ENCODE data around the gene C14orf132. TPM values are rescaled to one million over a fixed set of nuclear protein-coding genes. Genes with fewer than 3 reads are reported as not detected.

Gene C14orf132
- total and polyA plus RNA-seq, 8 donors = 4.6 to 22.8 (median 11.6) TPM

- Histone ChIP-seq H3K4me1 (peaks cover 9 to 37% (median 21%) of the 10 kb centered on the region in 4 donors), H3K27ac (peak overlapping the region; percentile 25 to 92 (median 80)), H3K4me3 (no peak overlapping the region), H3K36me3 (no peaks in the 10 kb centered on the region), H3K27me3 (no peaks in the 10 kb centered on the region), H3K9me3 (no peaks in the 10 kb centered on the region)
- 69 to 88% (median 80%) methylated on average over 16 of the region's 16 CpGs for WGBS, 5 donors
- intact Hi-C loops (cut with DNase I; ENCODE audit: low total_unique reads) = no loop called here
- peak in 1 of 2 donors; percentile 69 for DNase-seq
- TF ChIP-seq EP300 (IDR thresholded peaks at IDR 0.05) = no peak
- peak in 1 of 3 donors; percentile 41 for TF ChIP-seq POLR2AphosphoS5 (IDR thresholded peaks at IDR 0.05)
Measured at GRCh38 chr14:96105089-96105925, 66.1 kb downstream of the C14orf132 start.

DNA sequence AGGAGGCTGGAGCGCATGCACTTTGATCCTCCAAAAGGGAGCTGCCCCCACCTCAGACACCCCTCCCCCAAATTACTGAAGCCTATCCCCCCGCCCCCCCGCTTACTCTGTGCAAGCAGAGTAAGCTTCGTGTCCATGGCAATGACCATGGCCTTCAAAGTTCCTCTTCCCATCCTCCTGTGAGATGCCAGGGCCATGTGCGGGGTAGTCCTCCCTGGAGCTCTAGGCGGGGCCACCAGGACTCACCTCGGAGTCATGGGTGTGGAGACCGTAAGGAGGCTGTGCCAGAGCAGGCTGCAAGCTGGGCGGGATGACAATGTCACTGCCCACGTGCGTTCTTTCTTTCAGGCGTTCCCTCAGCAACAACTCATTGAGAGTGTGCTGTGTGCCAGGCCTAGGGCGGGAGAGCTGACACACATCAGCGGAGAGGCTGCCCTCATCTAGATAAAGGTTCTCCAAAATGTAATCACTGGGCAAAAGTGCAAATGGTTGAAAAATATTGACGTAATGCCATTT is 66.8 kb downstream of the C14orf132 start:
- peak overlapping the region in 4 of 5 donors; percentile 76 to 92 (median 82) for H3K27ac ChIP-seq
- DNase-seq = peak; percentile 52 to 63
- no peak overlapping the region for H3K4me3 ChIP-seq
- peaks cover 3 to 37% (median 14%) of the 10 kb centered on the region in 4 donors for H3K4me1 ChIP-seq
- H3K9me3 ChIP-seq = no peaks in the 10 kb centered on the region
- WGBS, 5 donors = 57 to 68% (median 62%) methylated on average over 13 to 15 of the region's 15 CpGs
- no peaks in the 10 kb centered on the region for H3K27me3 ChIP-seq
- intact Hi-C loops (cut with DNase I; ENCODE audit: low total_unique reads) = no loop called here
- H3K36me3 ChIP-seq = no peaks in the 10 kb centered on the region
- TF ChIP-seq POLR2AphosphoS5 (IDR thresholded peaks at IDR 0.05) = peak in 2 of 3 donors; percentile 50 to 65
- no peak for TF ChIP-seq CTCF (IDR thresholded peaks at IDR 0.05)
- TF ChIP-seq POLR2A (IDR thresholded peaks at IDR 0.05) = no peak

- intact Hi-C loops (cut with DNase I; ENCODE audit: low total_unique reads) = no loop called here
- H3K9me3 ChIP-seq = no peaks in the 10 kb centered on the region
- DNase-seq = no peak
- H3K4me3 ChIP-seq = no peak overlapping the region
- TF ChIP-seq CTCF (IDR thresholded peaks at IDR 0.05) (no peak), POLR2A (IDR thresholded peaks at IDR 0.05) (no peak), POLR2AphosphoS5 (IDR thresholded peaks at IDR 0.05) (no peak), EP300 (IDR thresholded peaks at IDR 0.05) (no peak)
- H3K27ac ChIP-seq = peak overlapping the region in 2 of 5 donors; percentile 4 to 92
- H3K27me3 ChIP-seq = no peaks in the 10 kb centered on the region
- no peaks in the 10 kb centered on the region for H3K36me3 ChIP-seq
- H3K4me1 ChIP-seq = peaks cover 3 to 38% (median 12%) of the 10 kb centered on the region in 4 donors
- WGBS, 5 donors = 85 to 91% (median 87%) methylated on average over 6 of the region's 6 CpGs
Measured at GRCh38 chr14:96106891-96107290, 67.7 kb downstream of the C14orf132 start.

DNA sequence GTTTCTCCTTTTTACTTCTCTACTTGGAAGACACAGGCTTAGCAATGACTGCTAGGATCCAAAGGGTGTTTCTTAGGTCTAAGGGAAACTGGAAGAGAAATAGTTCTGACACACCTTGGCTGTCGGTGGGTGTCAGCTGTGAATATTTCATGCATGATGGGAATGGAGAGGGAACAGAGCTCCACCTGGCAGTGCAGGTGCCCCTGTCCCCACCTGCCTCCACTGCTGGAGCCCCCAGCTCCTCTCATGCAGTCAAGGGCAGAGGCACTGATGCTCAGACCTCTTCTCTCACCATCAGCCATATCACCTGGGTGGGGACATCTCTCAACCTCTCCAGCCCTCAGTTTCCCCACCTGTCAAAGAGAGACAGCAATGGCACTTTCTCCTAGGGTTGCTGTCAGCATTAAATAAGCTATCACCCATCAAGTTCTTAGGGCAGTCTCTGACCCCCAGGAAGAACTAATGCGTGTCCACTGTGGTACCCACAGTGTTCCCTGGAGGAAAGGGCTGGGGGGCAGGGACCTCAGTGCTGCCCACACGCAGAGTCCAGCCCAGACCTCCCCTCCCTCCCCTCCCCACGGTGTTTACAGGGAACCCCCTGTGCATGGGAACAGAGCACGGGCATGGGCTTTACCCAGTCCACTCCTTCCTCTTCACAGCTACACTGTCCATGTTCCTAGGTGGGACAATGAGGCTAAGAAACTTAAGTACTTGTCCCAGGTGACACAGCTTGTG is 69.1 kb downstream of the C14orf132 start:
- Histone ChIP-seq H3K9me3 (no peaks in the 10 kb centered on the region), H3K4me3 (no peak overlapping the region), H3K27ac (no peak overlapping the region), H3K4me1 (peaks cover 3 to 38% (median 12%) of the 10 kb centered on the region in 4 donors), H3K36me3 (no peaks in the 10 kb centered on the region), H3K27me3 (no peaks in the 10 kb centered on the region)
- DNase-seq = no peak
- TF ChIP-seq POLR2A (IDR thresholded peaks at IDR 0.05) (no peak), CTCF (IDR thresholded peaks at IDR 0.05) (no peak), POLR2AphosphoS5 (IDR thresholded peaks at IDR 0.05) (no peak), EP300 (IDR thresholded peaks at IDR 0.05) (no peak)
- intact Hi-C loops (cut with DNase I; ENCODE audit: low total_unique reads) = no loop called here
- 73 to 84% (median 79%) methylated on average over 5 of the region's 5 CpGs for WGBS, 5 donors
